Prostate gland (tissue), 2 donors: ENCODE measurements around the gene MIOX.

Source experiments
- CTCF ChIP-seq, 4 experiments: fragments of 200-600 bp in 2 of 4; fragments of 450-650 bp in 2 of 4; sonication (generic) in 2 of 4; IDR thresholded peaks; 1 replicate in 3 of 4; 2 replicates in 1 of 4; pipeline ENCODE4 v1.5.1; 2016 to 2019; ENCODE audit warnings: antibody characterized with exemption in 4 of 4, mild to moderate bottlenecking in 2 of 4, moderate library complexity in 2 of 4
- POLR2A ChIP-seq: fragments of 450-650 bp; IDR thresholded peaks from one replicate; pipeline ENCODE4 v1.6.1; 2016; ENCODE audit warnings: antibody characterized with exemption, mild to moderate bottlenecking
- POLR2AphosphoS5 ChIP-seq: sonication (generic); formaldehyde crosslinking; IDR thresholded peaks from one replicate; pipeline ENCODE4 v1.6.1; 2017; ENCODE audit warnings: antibody characterized with exemption

GRCh38 chr22:50467773-50468440, 18.8 kb upstream of the MIOX start:
- TF ChIP-seq CTCF (IDR thresholded peaks at IDR 0.05) (no peak), POLR2A (no peak), POLR2AphosphoS5 (no peak)
